Body of pancreas (tissue), 4 donors: Measurements from ENCODE around the gene LOX.

ENCODE experiments used
- CTCF ChIP-seq, 7 experiments: fragments of 450-650 bp in 4 of 7; fragments of 200-600 bp in 3 of 7; sonication (generic) in 3 of 7; IDR thresholded peaks; one replicate each; pipeline ENCODE4 v1.5.1; 2016 to 2019; ENCODE audit warnings: antibody characterized with exemption in 7 of 7
- POLR2A ChIP-seq, 3 donors: fragments of 450-650 bp; IDR thresholded peaks; one replicate each; pipeline ENCODE4 v1.6.1; 2016; ENCODE audit warnings: antibody characterized with exemption in 3 of 3, mild to moderate bottlenecking in 2 of 3

GRCh38 chr5:122031836-122032235 is 46.2 kb downstream of the LOX start:
- TF ChIP-seq CTCF (IDR thresholded peaks at IDR 0.05) (no peak), POLR2A (IDR thresholded peaks at IDR 0.05) (no peak)
